ENCODE results near the gene SLC26A8. TPM values are rescaled to one million over a fixed set of nuclear protein-coding genes. Genes with fewer than 3 reads are reported as not detected.

Gene SLC26A8
- total RNA-seq, 4 donors from 2014 or later: 0.19 TPM; not detected in 3

GRCh38 chr6:36071281-36071680, 46.8 kb upstream of the SLC26A8 start:
- no peak for TF ChIP-seq CTCF (IDR thresholded peaks at IDR 0.05)
- no peak for TF ChIP-seq POLR2A (IDR thresholded peaks at IDR 0.05)
- intact Hi-C loops (cut with DNase I): no loop called here
- DNase-seq: no peak
- Histone ChIP-seq H3K27ac (peak overlapping the region in 3 of 4 donors; percentile 19 to 58 (median 35)), H3K36me3 (peaks cover 0 to 26% (median 0%) of the 10 kb centered on the region in 3 donors), H3K27me3 (no peaks in the 10 kb centered on the region), H3K4me3 (no peak overlapping the region), H3K9me3 (no peaks in the 10 kb centered on the region), H3K4me1 (peaks cover 6 to 84% (median 8%) of the 10 kb centered on the region in 3 donors)
- 48 to 59% methylated on average over 3 of the region's 3 CpGs for WGBS, 2 donors

DNA sequence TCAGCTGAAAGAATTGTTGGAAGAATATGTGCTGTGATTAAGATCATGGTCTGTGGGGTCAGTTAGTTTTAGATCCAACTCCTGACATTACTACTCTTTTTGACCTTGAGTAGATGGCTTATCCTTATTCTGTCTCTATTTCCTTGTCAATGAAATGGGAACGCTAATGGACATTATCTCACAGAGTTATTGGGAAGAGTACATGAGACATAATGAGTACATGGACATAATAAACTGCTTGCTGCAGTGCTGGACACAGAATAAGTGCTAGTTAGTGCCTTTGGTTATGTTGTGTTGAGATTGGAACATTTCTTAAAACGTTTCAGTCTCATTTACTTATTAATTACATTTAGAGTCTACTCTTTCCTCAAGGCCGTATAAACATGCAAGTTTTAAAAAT, 45.8 kb upstream of the SLC26A8 start:
- TF ChIP-seq POLR2A (IDR thresholded peaks at IDR 0.05) (no peak), CTCF (IDR thresholded peaks at IDR 0.05) (no peak)
- 68 to 77% methylated on average over 3 of the region's 3 CpGs for WGBS, 2 donors
- Histone ChIP-seq H3K27ac (no peak overlapping the region), H3K4me1 (peaks cover 6 to 86% (median 8%) of the 10 kb centered on the region in 3 donors), H3K27me3 (no peaks in the 10 kb centered on the region), H3K36me3 (peaks cover 0 to 17% (median 0%) of the 10 kb centered on the region in 3 donors), H3K4me3 (no peak overlapping the region), H3K9me3 (no peaks in the 10 kb centered on the region)
- DNase-seq: no peak
- intact Hi-C loops (cut with DNase I): no loop called here

- Histone ChIP-seq H3K27ac (no peak overlapping the region), H3K9me3 (no peaks in the 10 kb centered on the region), H3K27me3 (no peaks in the 10 kb centered on the region), H3K36me3 (peaks cover 0 to 11% (median 0%) of the 10 kb centered on the region in 3 donors), H3K4me1 (peaks cover 8 to 93% (median 9%) of the 10 kb centered on the region in 3 donors), H3K4me3 (no peak overlapping the region)
- no peak for DNase-seq
- intact Hi-C loops (cut with DNase I): no loop called here
- WGBS, 2 donors: 48 to 55% methylated on average over 1 of the region's 1 CpG
- TF ChIP-seq POLR2A (IDR thresholded peaks at IDR 0.05): no peak
- TF ChIP-seq CTCF (IDR thresholded peaks at IDR 0.05): no peak
Observed at GRCh38 chr6:36069573-36069972, 45.1 kb upstream of the SLC26A8 start.

DNA sequence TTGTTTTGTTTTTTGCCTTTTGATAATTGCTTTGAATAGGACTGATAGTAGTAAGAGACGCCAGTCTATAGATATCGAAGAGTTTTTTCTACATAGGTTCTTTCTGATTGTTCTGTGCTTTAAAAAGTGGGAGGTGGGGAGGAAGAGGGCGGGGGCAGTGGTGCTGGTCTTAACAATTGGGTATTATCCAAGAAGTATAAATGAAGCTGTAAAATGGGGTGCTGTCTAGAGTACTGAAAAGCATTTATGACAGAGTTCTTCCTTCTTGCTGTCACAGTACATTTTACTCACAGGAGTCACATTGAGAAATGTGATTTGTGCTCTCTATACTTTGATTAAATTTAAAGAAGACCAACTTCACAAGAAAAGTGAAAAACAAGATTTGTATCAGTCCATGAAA, 44.1 kb upstream of the SLC26A8 start:
- intact Hi-C loops (cut with DNase I): no loop called here
- Histone ChIP-seq H3K27ac (no peak overlapping the region), H3K4me1 (peaks cover 8 to 95% (median 9%) of the 10 kb centered on the region in 3 donors), H3K27me3 (no peaks in the 10 kb centered on the region), H3K4me3 (no peak overlapping the region), H3K9me3 (no peaks in the 10 kb centered on the region), H3K36me3 (peaks cover 0 to under 1% (median 0%) of the 10 kb centered on the region in 3 donors)
- WGBS, 2 donors: 76 to 86% methylated on average over 3 of the region's 3 CpGs
- TF ChIP-seq POLR2A (IDR thresholded peaks at IDR 0.05) (no peak), CTCF (IDR thresholded peaks at IDR 0.05) (no peak)
- DNase-seq: no peak

GRCh38 chr6:36068012-36068392, 43.6 kb upstream of the SLC26A8 start:
- no peak overlapping the region for H3K27ac ChIP-seq
- TF ChIP-seq POLR2A (IDR thresholded peaks at IDR 0.05) (no peak), CTCF (IDR thresholded peaks at IDR 0.05) (no peak)
- H3K36me3 ChIP-seq: peaks cover 0 to 4% (median 0%) of the 10 kb centered on the region in 3 donors
- H3K4me3 ChIP-seq: no peak overlapping the region
- peaks cover 8 to 95% (median 9%) of the 10 kb centered on the region in 3 donors for H3K4me1 ChIP-seq
- H3K27me3 ChIP-seq: no peaks in the 10 kb centered on the region
- H3K9me3 ChIP-seq: no peaks in the 10 kb centered on the region
- intact Hi-C loops (cut with DNase I): no loop called here
- no peak for DNase-seq
